H1 (cell line): ENCODE data around the gene MTMR8. TPM values are rescaled to one million over a fixed set of nuclear protein-coding genes. Genes with fewer than 3 reads are reported as not detected.

ENCODE experiments used
- polyA plus RNA-seq, 7 experiments: library from polyadenylated mRNA; depleted of rRNA in 3 of 7; stranded (reverse) in 5 of 7; unstranded in 2 of 7; fragments of >200 nt in 5 of 7; fragments of 200-250 nt in 2 of 7; gene quantifications; 1 replicate in 5 of 7; 2 replicates in 1 of 7; 4 replicates in 1 of 7; pipeline versions ENCODE4 v1.2.1 to v1.2.3, GENCODE V29; 2011 to 2013; ENCODE audit warnings: missing spikeins in 2 of 7, mixed read lengths in 2 of 7
- total RNA-seq: library from RNA; stranded (reverse); fragmentation: NEBNext Ultra II Directional; extraction: Animal tissue kit (Norgen Biotek cat#: 25700); gene quantifications from 2 replicates; pipeline ENCODE4 v1.2.1, GENCODE V29; 2021
- TF ChIP-seq, protein P1 (sequence below), 3 experiments: IDR thresholded peaks; 1 replicate in 2 of 3; 2 replicates in 1 of 3; pipeline versions ENCODE4 v1.5.1 to v1.6.1; 2011; ENCODE audit warnings: low read length in 3 of 3, mild to moderate bottlenecking in 3 of 3, inconsistent platforms in 2 of 3, low read depth in 1 of 3, moderate library complexity in 1 of 3; ENCODE audit not compliant: insufficient read depth in 1 of 3; ENCODE audit errors: control extremely low read depth in 1 of 3
- TF ChIP-seq, protein P2 (sequence below): IDR thresholded peaks from 2 replicates; pipeline ENCODE4 v1.6.1; 2012; ENCODE audit warnings: inconsistent platforms

MTMR8 gene
- total and polyA plus RNA-seq, 2 of the 8 experiments (the other 6 are each of a cell fraction or from before 2014, with no cell fraction given), result 1.3 to 6.3 TPM

DNA sequence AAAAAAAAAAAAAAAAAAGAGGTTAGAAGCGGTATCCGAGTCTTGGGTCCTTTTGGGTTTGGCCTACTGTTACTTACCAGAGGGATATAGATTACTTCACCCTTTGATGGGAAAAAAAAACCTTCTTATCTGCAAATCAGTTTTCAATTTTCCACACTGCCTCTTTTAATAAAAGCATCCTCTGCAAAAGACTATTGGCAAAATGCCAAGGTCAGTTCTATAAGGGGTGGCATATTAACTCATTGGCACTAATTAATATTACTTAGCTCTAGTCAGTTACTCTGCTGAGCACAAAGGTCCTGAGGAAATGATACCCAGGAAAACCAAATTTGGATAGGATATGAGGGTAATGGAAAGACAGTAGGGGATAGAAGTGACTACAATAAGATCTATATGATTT is 44.3 kb upstream of the MTMR8 start (continued):
- TF ChIP-seq, protein P1, sequence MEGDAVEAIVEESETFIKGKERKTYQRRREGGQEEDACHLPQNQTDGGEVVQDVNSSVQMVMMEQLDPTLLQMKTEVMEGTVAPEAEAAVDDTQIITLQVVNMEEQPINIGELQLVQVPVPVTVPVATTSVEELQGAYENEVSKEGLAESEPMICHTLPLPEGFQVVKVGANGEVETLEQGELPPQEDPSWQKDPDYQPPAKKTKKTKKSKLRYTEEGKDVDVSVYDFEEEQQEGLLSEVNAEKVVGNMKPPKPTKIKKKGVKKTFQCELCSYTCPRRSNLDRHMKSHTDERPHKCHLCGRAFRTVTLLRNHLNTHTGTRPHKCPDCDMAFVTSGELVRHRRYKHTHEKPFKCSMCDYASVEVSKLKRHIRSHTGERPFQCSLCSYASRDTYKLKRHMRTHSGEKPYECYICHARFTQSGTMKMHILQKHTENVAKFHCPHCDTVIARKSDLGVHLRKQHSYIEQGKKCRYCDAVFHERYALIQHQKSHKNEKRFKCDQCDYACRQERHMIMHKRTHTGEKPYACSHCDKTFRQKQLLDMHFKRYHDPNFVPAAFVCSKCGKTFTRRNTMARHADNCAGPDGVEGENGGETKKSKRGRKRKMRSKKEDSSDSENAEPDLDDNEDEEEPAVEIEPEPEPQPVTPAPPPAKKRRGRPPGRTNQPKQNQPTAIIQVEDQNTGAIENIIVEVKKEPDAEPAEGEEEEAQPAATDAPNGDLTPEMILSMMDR (IDR thresholded peaks at IDR 0.05; ENCODE audit: control extremely low read depth in 1 of 3, insufficient read depth in 1 of 3, low read depth in 1 of 3, low read length in 3 of 3), result no peak
- TF ChIP-seq, protein P2, sequence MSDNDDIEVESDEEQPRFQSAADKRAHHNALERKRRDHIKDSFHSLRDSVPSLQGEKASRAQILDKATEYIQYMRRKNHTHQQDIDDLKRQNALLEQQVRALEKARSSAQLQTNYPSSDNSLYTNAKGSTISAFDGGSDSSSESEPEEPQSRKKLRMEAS, result no peak
- TF ChIP-seq, all 59 proteins: peak for 0
